Spleen (tissue), 7 donors: Measurements from ENCODE around the gene AFAP1L2.

Experiments
- CTCF ChIP-seq, 11 experiments: fragments of 200-600 bp in 7 of 11; fragments of 450-650 bp in 4 of 11; sonication (generic) in 4 of 11; IDR thresholded peaks in 8 of 11; conservative IDR thresholded peaks in 3 of 11; 1 replicate in 7 of 11; 2 replicates in 4 of 11; pipeline versions ENCODE4 v1.4.0 to v1.8.0; 2016 to 2021; ENCODE audit warnings: antibody characterized with exemption in 11 of 11, inconsistent platforms in 4 of 11, mild to moderate bottlenecking in 1 of 11
- POLR2AphosphoS5 ChIP-seq, 3 donors: sonication (generic); formaldehyde crosslinking; IDR thresholded peaks; one replicate each; pipeline ENCODE4 v1.5.1; 2017; ENCODE audit warnings: antibody characterized with exemption in 3 of 3
- donor health status: DM: no; HTN: no; CAD: no; lungs with moderate emphysema.
- donor health status: DM: no; HTN: no; CAD: no.
- donor health status: DM: no; HTN: no; CAD: no.

DNA sequence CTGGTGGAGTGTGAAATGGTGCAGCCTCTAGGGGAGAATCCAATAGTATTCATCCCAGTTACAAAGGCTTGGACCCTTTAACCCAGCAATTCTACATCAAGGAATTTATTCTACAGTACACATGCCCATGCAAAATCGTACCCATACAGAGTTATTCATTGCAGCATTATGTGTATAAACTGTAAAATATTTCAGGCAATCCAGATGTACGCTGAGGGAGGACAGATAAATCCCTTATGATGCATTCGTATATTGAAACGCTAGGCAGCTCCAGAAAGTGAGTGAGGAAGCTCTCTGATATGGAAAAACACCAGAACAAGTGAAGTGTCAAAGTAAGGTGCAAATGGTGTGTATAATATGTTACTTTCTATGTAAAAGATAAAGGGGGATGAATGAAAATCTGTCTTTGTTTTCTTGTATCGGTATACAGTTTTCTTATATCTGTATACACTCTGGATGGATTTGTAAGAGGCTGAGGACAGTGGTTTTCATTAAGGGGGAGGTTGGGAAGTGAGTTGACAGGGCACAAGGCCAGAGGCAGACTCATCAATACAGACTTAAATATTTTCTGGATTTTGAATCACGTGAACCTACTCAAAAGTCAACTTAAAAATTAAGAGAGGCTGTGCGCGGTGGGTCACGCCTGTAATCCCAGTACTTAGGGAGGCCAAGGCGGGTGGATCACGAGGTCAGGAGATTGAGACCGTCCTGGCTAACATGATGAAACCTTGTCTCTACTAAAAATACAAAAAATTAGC, 148.1 kb downstream of the AFAP1L2 start:
- TF ChIP-seq POLR2AphosphoS5 (IDR thresholded peaks at IDR 0.05): no peak
- TF ChIP-seq CTCF (IDR thresholded peaks at IDR 0.05 in 8 of 11, conservative IDR thresholded peaks at IDR 0.05 in 3 of 11): no peak
